ENCODE data around the gene RRM2.

Gene RRM2

GRCh38 chr2:10129490-10129889 lies 7.0 kb downstream of the RRM2 start:
- peaks cover 62% of the 10 kb centered on the region for H3K79me2 ChIP-seq (ENCODE audit: low read length)
- no peak overlapping the region for H2AFZ ChIP-seq (ENCODE audit: low read length)
- no peaks in the 10 kb centered on the region for H3K9me2 ChIP-seq (replicated peaks; ENCODE audit: insufficient read depth, low read length)
- H3K27ac ChIP-seq (ENCODE audit: low read length) = no peak overlapping the region; the same call in 1 of the 2 replicates
- no peak overlapping the region for H3K4me2 ChIP-seq (ENCODE audit: low read depth, low read length)
- peaks cover 5% of the 10 kb centered on the region; the same call in 1 of the 2 replicates for H4K20me1 ChIP-seq (ENCODE audit: insufficient read depth, low read length)
- no peak for DNase-seq
- no peaks in the 10 kb centered on the region for H3K9me3 ChIP-seq (replicated peaks; ENCODE audit: insufficient read depth, low read length)
- TF ChIP-seq CTCF (IDR thresholded peaks at IDR 0.05; ENCODE audit: low read length) = no peak
- TF ChIP-seq EZH2phosphoT487 (IDR thresholded peaks at IDR 0.05; ENCODE audit: low read length) = no peak
- no peak for TF ChIP-seq EZH2 (optimal IDR thresholded peaks at IDR 0.05; ENCODE audit: low read depth, low read length)
- H3K4me3 ChIP-seq (ENCODE audit: low read length) = no peak overlapping the region
- peaks cover 15% of the 10 kb centered on the region for H3K4me1 ChIP-seq (ENCODE audit: low read length)
- no peak overlapping the region for H3K9ac ChIP-seq (ENCODE audit: low read length)
- peaks cover 9% of the 10 kb centered on the region; the same call in 1 of the 2 replicates for H3K36me3 ChIP-seq (replicated peaks; ENCODE audit: insufficient read depth, low read length)
- peaks cover 91% of the 10 kb centered on the region for H3F3A ChIP-seq (ENCODE audit: insufficient read depth, low read length)
- no peaks in the 10 kb centered on the region for H3K27me3 ChIP-seq (replicated peaks; ENCODE audit: insufficient read depth, low read length)

- Histone ChIP-seq H4K20me1 (ENCODE audit: insufficient read depth, low read length) (peaks cover 5% of the 10 kb centered on the region; the same call in 1 of the 2 replicates), H3K9ac (ENCODE audit: low read length) (no peak overlapping the region), H3K27me3 (replicated peaks; ENCODE audit: insufficient read depth, low read length) (no peaks in the 10 kb centered on the region), H3F3A (ENCODE audit: insufficient read depth, low read length) (peaks cover 90% of the 10 kb centered on the region), H3K27ac (ENCODE audit: low read length) (no peak overlapping the region), H3K9me2 (replicated peaks; ENCODE audit: insufficient read depth, low read length) (no peaks in the 10 kb centered on the region), H3K36me3 (replicated peaks; ENCODE audit: insufficient read depth, low read length) (peaks cover 4% of the 10 kb centered on the region; the same call in 1 of the 2 replicates), H3K9me3 (replicated peaks; ENCODE audit: insufficient read depth, low read length) (no peaks in the 10 kb centered on the region), H3K79me2 (ENCODE audit: low read length) (peaks cover 35% of the 10 kb centered on the region), H3K4me1 (ENCODE audit: low read length) (peaks cover 9% of the 10 kb centered on the region; the same call in 1 of the 2 replicates), H2AFZ (ENCODE audit: low read length) (no peak overlapping the region), H3K4me3 (ENCODE audit: low read length) (no peak overlapping the region), H3K4me2 (ENCODE audit: low read depth, low read length) (no peak overlapping the region)
- no peak for DNase-seq
- TF ChIP-seq CTCF (IDR thresholded peaks at IDR 0.05; ENCODE audit: low read length) (no peak), EZH2phosphoT487 (IDR thresholded peaks at IDR 0.05; ENCODE audit: low read length) (no peak), EZH2 (optimal IDR thresholded peaks at IDR 0.05; ENCODE audit: low read depth, low read length) (no peak)
These were observed 9.6 kb downstream of the RRM2 start for GRCh38 chr2:10132043-10132575.

- Histone ChIP-seq H3K27ac (ENCODE audit: low read length) (no peak overlapping the region), H3K4me3 (ENCODE audit: low read length) (no peak overlapping the region), H2AFZ (ENCODE audit: low read length) (no peak overlapping the region), H3K27me3 (replicated peaks; ENCODE audit: insufficient read depth, low read length) (no peaks in the 10 kb centered on the region), H3K9me3 (replicated peaks; ENCODE audit: insufficient read depth, low read length) (no peaks in the 10 kb centered on the region), H3K36me3 (replicated peaks; ENCODE audit: insufficient read depth, low read length) (peaks cover 4% of the 10 kb centered on the region; the same call in 1 of the 2 replicates), H4K20me1 (ENCODE audit: insufficient read depth, low read length) (peaks cover 5% of the 10 kb centered on the region; the same call in 1 of the 2 replicates), H3K79me2 (ENCODE audit: low read length) (peaks cover 31% of the 10 kb centered on the region), H3K9me2 (replicated peaks; ENCODE audit: insufficient read depth, low read length) (no peaks in the 10 kb centered on the region), H3F3A (ENCODE audit: insufficient read depth, low read length) (peaks cover 90% of the 10 kb centered on the region), H3K4me2 (ENCODE audit: low read depth, low read length) (no peak overlapping the region), H3K9ac (ENCODE audit: low read length) (no peak overlapping the region), H3K4me1 (ENCODE audit: low read length) (0 out of 2 replicates have a peak, but pooled peaks cover 9% of the 10 kb centered on the region)
- TF ChIP-seq EZH2 (optimal IDR thresholded peaks at IDR 0.05; ENCODE audit: low read depth, low read length) (no peak), CTCF (IDR thresholded peaks at IDR 0.05; ENCODE audit: low read length) (no peak), EZH2phosphoT487 (IDR thresholded peaks at IDR 0.05; ENCODE audit: low read length) (no peak)
- DNase-seq = no peak
These were observed 10.1 kb downstream of the RRM2 start for GRCh38 chr2:10132596-10132995.

Measured in MM.1S (cell line).